Measurements from ENCODE around the gene DDX51.

The DDX51 gene

GRCh38 chr12:132158677-132159554, 14.8 kb upstream of the DDX51 start:
- no peaks in the 10 kb centered on the region for H3K36me3 ChIP-seq
- TF ChIP-seq, protein P1, sequence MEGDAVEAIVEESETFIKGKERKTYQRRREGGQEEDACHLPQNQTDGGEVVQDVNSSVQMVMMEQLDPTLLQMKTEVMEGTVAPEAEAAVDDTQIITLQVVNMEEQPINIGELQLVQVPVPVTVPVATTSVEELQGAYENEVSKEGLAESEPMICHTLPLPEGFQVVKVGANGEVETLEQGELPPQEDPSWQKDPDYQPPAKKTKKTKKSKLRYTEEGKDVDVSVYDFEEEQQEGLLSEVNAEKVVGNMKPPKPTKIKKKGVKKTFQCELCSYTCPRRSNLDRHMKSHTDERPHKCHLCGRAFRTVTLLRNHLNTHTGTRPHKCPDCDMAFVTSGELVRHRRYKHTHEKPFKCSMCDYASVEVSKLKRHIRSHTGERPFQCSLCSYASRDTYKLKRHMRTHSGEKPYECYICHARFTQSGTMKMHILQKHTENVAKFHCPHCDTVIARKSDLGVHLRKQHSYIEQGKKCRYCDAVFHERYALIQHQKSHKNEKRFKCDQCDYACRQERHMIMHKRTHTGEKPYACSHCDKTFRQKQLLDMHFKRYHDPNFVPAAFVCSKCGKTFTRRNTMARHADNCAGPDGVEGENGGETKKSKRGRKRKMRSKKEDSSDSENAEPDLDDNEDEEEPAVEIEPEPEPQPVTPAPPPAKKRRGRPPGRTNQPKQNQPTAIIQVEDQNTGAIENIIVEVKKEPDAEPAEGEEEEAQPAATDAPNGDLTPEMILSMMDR (IDR thresholded peaks at IDR 0.05; ENCODE audit: low read depth, low read length), result no peak
- no peak overlapping the region for H3K27ac ChIP-seq
- H3K4me3 ChIP-seq (ENCODE audit: low read depth, low read length), result no peak overlapping the region
- DNase-seq, result no peak
- H3K27me3 ChIP-seq (ENCODE audit: insufficient read depth, low read depth, severe bottlenecking), result no peaks in the 10 kb centered on the region
- H3K9me3 ChIP-seq (ENCODE audit: severe bottlenecking), result no peaks in the 10 kb centered on the region

- no peak for DNase-seq
- TF ChIP-seq, protein P1 (IDR thresholded peaks at IDR 0.05; ENCODE audit: low read depth, low read length), result no peak
- Histone ChIP-seq H3K27me3 (ENCODE audit: insufficient read depth, low read depth, severe bottlenecking) (no peaks in the 10 kb centered on the region), H3K4me3 (ENCODE audit: low read depth, low read length) (no peak overlapping the region), H3K27ac (no peak overlapping the region), H3K36me3 (no peaks in the 10 kb centered on the region), H3K9me3 (ENCODE audit: severe bottlenecking) (no peaks in the 10 kb centered on the region)
Observed at GRCh38 chr12:132157733-132158409, 13.8 kb upstream of the DDX51 start.

DNA sequence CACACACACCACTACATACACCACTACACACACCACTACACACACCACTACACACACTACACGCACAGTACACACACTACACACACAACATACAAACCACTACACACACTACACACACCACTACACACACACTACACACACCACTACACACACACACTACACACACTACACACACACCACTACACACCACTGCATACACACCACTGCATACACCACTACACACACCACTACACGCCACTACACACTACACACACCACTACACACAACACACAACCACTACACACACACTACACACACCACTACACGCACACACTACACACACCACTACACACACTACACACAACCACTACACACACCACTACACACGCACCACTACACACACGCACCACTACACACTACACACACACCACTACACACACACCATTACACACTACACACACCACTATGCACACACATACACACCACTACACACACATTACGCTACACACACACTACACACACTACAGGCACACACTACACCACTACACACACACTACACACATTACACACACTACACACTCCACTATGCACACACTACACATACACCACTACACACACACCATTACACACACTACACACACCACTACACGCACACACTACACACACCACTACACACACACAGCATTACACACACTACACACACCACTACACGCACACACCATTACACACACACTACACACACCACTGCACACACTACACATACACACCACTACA, 12.6 kb upstream of the DDX51 start:
- Histone ChIP-seq H3K27ac (no peak overlapping the region), H3K9me3 (ENCODE audit: severe bottlenecking) (no peaks in the 10 kb centered on the region), H3K36me3 (peaks cover 8% of the 10 kb centered on the region), H3K4me3 (ENCODE audit: low read depth, low read length) (no peak overlapping the region), H3K27me3 (ENCODE audit: insufficient read depth, low read depth, severe bottlenecking) (no peaks in the 10 kb centered on the region)
- no peak for DNase-seq
- TF ChIP-seq, protein P1 (IDR thresholded peaks at IDR 0.05; ENCODE audit: low read depth, low read length), result no peak

- no peak overlapping the region for H3K4me3 ChIP-seq (ENCODE audit: low read depth, low read length)
- no peaks in the 10 kb centered on the region for H3K27me3 ChIP-seq (ENCODE audit: insufficient read depth, low read depth, severe bottlenecking)
- no peaks in the 10 kb centered on the region for H3K9me3 ChIP-seq (ENCODE audit: severe bottlenecking)
- peaks cover 16% of the 10 kb centered on the region for H3K36me3 ChIP-seq
- no peak overlapping the region for H3K27ac ChIP-seq
- DNase-seq, result no peak
- TF ChIP-seq, protein P1 (IDR thresholded peaks at IDR 0.05; ENCODE audit: low read depth, low read length), result no peak
Observed at GRCh38 chr12:132155771-132156572, 11.9 kb upstream of the DDX51 start.
